ENCODE measurements around the gene SLC6A6. TPM values are rescaled to one million over a fixed set of nuclear protein-coding genes. Genes with fewer than 3 reads are reported as not detected.
A peak's percentile ranks its signal among the peaks of the same experiment; 100 is the strongest.

The SLC6A6 gene
- total and polyA plus RNA-seq, 2 experiments from 2014 or later, result 30.7 to 58.9 TPM

- peaks cover 15% of the 10 kb centered on the region for H4K20me1 ChIP-seq (ENCODE audit: insufficient read depth, poor library complexity, severe bottlenecking)
- peak; percentile 48 for DNase-seq (ENCODE audit: low spot score)
- no peak overlapping the region for H3K4me2 ChIP-seq
- H3K4me1 ChIP-seq (ENCODE audit: insufficient read depth), result peaks cover 31% of the 10 kb centered on the region
- no peak overlapping the region for H3K4me3 ChIP-seq
- peak overlapping the region; percentile 89 for H3K27ac ChIP-seq
- 82% methylated on average over 5 of the region's 5 CpGs for WGBS (ENCODE audit: low lambda C conversion rate, missing lambda C conversion rate)
- H3K27me3 ChIP-seq, result no peaks in the 10 kb centered on the region
- no peak overlapping the region for H2AFZ ChIP-seq
- no peak for TF ChIP-seq EZH2phosphoT487 (IDR thresholded peaks at IDR 0.05; ENCODE audit: low read depth, severe bottlenecking, unreplicated experiment)
- no peak for TF ChIP-seq EZH2 (IDR thresholded peaks at IDR 0.05; ENCODE audit: borderline replicate concordance)
- TF ChIP-seq, protein P1, sequence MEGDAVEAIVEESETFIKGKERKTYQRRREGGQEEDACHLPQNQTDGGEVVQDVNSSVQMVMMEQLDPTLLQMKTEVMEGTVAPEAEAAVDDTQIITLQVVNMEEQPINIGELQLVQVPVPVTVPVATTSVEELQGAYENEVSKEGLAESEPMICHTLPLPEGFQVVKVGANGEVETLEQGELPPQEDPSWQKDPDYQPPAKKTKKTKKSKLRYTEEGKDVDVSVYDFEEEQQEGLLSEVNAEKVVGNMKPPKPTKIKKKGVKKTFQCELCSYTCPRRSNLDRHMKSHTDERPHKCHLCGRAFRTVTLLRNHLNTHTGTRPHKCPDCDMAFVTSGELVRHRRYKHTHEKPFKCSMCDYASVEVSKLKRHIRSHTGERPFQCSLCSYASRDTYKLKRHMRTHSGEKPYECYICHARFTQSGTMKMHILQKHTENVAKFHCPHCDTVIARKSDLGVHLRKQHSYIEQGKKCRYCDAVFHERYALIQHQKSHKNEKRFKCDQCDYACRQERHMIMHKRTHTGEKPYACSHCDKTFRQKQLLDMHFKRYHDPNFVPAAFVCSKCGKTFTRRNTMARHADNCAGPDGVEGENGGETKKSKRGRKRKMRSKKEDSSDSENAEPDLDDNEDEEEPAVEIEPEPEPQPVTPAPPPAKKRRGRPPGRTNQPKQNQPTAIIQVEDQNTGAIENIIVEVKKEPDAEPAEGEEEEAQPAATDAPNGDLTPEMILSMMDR (IDR thresholded peaks at IDR 0.05; ENCODE audit: poor library complexity), result no peak
- H3K36me3 ChIP-seq (replicated peaks; ENCODE audit: insufficient read depth, low read depth), result no peaks in the 10 kb centered on the region
- peaks cover 88% of the 10 kb centered on the region for H3K79me2 ChIP-seq
- no peaks in the 10 kb centered on the region for H3K9me2 ChIP-seq (replicated peaks; ENCODE audit: insufficient read depth)
- H3K9me3 ChIP-seq (ENCODE audit: low read depth), result no peaks in the 10 kb centered on the region
Measured at GRCh38 chr3:14429237-14429636, 26.8 kb downstream of the SLC6A6 start.

GRCh38 chr3:14429640-14430039 lies 27.2 kb downstream of the SLC6A6 start:
- no peaks in the 10 kb centered on the region for H3K9me2 ChIP-seq (replicated peaks; ENCODE audit: insufficient read depth)
- peaks cover 87% of the 10 kb centered on the region for H3K79me2 ChIP-seq
- H3K27me3 ChIP-seq, result no peaks in the 10 kb centered on the region
- WGBS (ENCODE audit: low lambda C conversion rate, missing lambda C conversion rate), result 82% methylated on average over 4 of the region's 4 CpGs
- no peak overlapping the region for H2AFZ ChIP-seq
- peak overlapping the region; percentile 89 for H3K27ac ChIP-seq
- H3K36me3 ChIP-seq (replicated peaks; ENCODE audit: insufficient read depth, low read depth), result no peaks in the 10 kb centered on the region
- H3K4me3 ChIP-seq, result no peak overlapping the region
- H4K20me1 ChIP-seq (ENCODE audit: insufficient read depth, poor library complexity, severe bottlenecking), result peaks cover 14% of the 10 kb centered on the region
- DNase-seq (ENCODE audit: low spot score), result no peak
- no peak overlapping the region for H3K4me2 ChIP-seq
- TF ChIP-seq EZH2phosphoT487 (IDR thresholded peaks at IDR 0.05; ENCODE audit: low read depth, severe bottlenecking, unreplicated experiment), result no peak
- TF ChIP-seq, protein P1 (IDR thresholded peaks at IDR 0.05; ENCODE audit: poor library complexity), result no peak
- TF ChIP-seq EZH2 (IDR thresholded peaks at IDR 0.05; ENCODE audit: borderline replicate concordance), result no peak
- H3K9me3 ChIP-seq (ENCODE audit: low read depth), result no peaks in the 10 kb centered on the region
- peaks cover 28% of the 10 kb centered on the region for H3K4me1 ChIP-seq (ENCODE audit: insufficient read depth)

- TF ChIP-seq EZH2phosphoT487 (IDR thresholded peaks at IDR 0.05; ENCODE audit: low read depth, severe bottlenecking, unreplicated experiment) (no peak), EZH2 (IDR thresholded peaks at IDR 0.05; ENCODE audit: borderline replicate concordance) (no peak)
- TF ChIP-seq, protein P1 (IDR thresholded peaks at IDR 0.05; ENCODE audit: poor library complexity), result no peak
- no peak for DNase-seq (ENCODE audit: low spot score)
- 82% methylated on average over 5 of the region's 5 CpGs for WGBS (ENCODE audit: low lambda C conversion rate, missing lambda C conversion rate)
- no peak overlapping the region for H3K4me3 ChIP-seq
- no peaks in the 10 kb centered on the region for H3K36me3 ChIP-seq (replicated peaks; ENCODE audit: insufficient read depth, low read depth)
- peaks cover 26% of the 10 kb centered on the region for H3K4me1 ChIP-seq (ENCODE audit: insufficient read depth)
- H3K27ac ChIP-seq, result peak overlapping the region; percentile 89
- H4K20me1 ChIP-seq (ENCODE audit: insufficient read depth, poor library complexity, severe bottlenecking), result peaks cover 13% of the 10 kb centered on the region
- H3K4me2 ChIP-seq, result no peak overlapping the region
- H3K27me3 ChIP-seq, result no peaks in the 10 kb centered on the region
- peaks cover 86% of the 10 kb centered on the region for H3K79me2 ChIP-seq
- no peaks in the 10 kb centered on the region for H3K9me3 ChIP-seq (ENCODE audit: low read depth)
- H3K9me2 ChIP-seq (replicated peaks; ENCODE audit: insufficient read depth), result no peaks in the 10 kb centered on the region
- no peak overlapping the region for H2AFZ ChIP-seq
Measured at GRCh38 chr3:14430053-14430452, 27.6 kb downstream of the SLC6A6 start.

All from hepatocyte (in vitro differentiated cells).